ENCODE data around the gene SLC22A23.

SLC22A23 gene

GRCh38 chr6:3337521-3338350, 119.1 kb downstream of the SLC22A23 start:
- Histone ChIP-seq H3K27me3 (ENCODE audit: insufficient read depth, low read length) (no peaks in the 10 kb centered on the region), H3K27ac (ENCODE audit: low read length) (peak overlapping the region; percentile 13), H3K9ac (ENCODE audit: low read depth, low read length) (peak overlapping the region; percentile 64; the same call in 1 of the 2 replicates), H3K9me3 (ENCODE audit: insufficient read depth, low read depth, low read length) (no peaks in the 10 kb centered on the region), H3K4me3 (ENCODE audit: low read length) (no peak overlapping the region), H3K36me3 (ENCODE audit: insufficient read depth, low read depth, low read length) (no peaks in the 10 kb centered on the region), H3K4me1 (ENCODE audit: insufficient read depth, low read length) (peaks cover 66% of the 10 kb centered on the region)

GRCh38 chr6:3336859-3337515, 119.9 kb downstream of the SLC22A23 start:
- H3K4me3 ChIP-seq (ENCODE audit: low read length) = no peak overlapping the region
- no peaks in the 10 kb centered on the region for H3K36me3 ChIP-seq (ENCODE audit: insufficient read depth, low read depth, low read length)
- peaks cover 63% of the 10 kb centered on the region for H3K4me1 ChIP-seq (ENCODE audit: insufficient read depth, low read length)
- H3K27ac ChIP-seq (ENCODE audit: low read length) = peak overlapping the region; percentile 13
- no peaks in the 10 kb centered on the region for H3K27me3 ChIP-seq (ENCODE audit: insufficient read depth, low read length)
- H3K9me3 ChIP-seq (ENCODE audit: insufficient read depth, low read depth, low read length) = no peaks in the 10 kb centered on the region
- H3K9ac ChIP-seq (ENCODE audit: low read depth, low read length) = peak overlapping the region; percentile 26; the same call in 1 of the 2 replicates

DNA sequence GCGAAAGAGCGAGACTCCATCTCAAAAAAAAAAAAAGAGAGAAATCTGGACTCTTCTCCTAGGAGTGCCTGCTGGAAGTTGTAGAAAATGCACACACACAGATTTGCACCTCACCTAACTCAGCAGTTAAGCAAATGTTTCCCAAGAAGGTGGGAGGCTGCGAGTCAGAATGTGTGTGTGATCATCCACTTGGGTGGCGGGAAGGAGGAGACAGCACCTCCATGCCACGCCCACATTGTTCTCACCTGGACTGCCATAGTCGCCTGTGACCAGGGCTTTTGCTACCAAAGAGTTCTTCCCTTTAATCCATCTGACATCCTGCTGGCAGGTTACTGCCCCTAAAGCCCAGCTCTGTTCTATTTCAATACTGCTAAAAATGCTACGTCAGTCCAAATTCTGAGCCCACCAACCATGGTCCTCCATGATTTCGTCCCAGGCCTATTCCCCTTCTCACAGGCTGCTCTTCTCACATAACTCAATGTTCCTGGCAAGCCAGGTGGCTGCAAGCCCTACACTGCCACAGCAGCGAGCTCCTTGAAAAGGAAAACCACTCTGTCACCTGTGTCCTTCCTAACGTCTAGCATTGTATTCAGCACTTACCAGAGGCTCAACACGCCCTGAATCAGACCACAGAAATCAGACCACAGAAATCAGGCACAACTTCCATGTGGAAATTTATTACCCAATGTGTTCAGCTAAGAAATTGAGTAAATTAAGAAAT, 120.6 kb downstream of the SLC22A23 start:
- no peaks in the 10 kb centered on the region for H3K36me3 ChIP-seq (ENCODE audit: insufficient read depth, low read depth, low read length)
- H3K9ac ChIP-seq (ENCODE audit: low read depth, low read length) = no peak overlapping the region
- no peak overlapping the region for H3K4me3 ChIP-seq (ENCODE audit: low read length)
- no peak overlapping the region for H3K27ac ChIP-seq (ENCODE audit: low read length)
- no peaks in the 10 kb centered on the region for H3K9me3 ChIP-seq (ENCODE audit: insufficient read depth, low read depth, low read length)
- no peaks in the 10 kb centered on the region for H3K27me3 ChIP-seq (ENCODE audit: insufficient read depth, low read length)
- H3K4me1 ChIP-seq (ENCODE audit: insufficient read depth, low read length) = peaks cover 62% of the 10 kb centered on the region

GRCh38 chr6:3335169-3335568, 121.7 kb downstream of the SLC22A23 start:
- Histone ChIP-seq H3K4me1 (ENCODE audit: insufficient read depth, low read length) (peaks cover 51% of the 10 kb centered on the region), H3K27ac (ENCODE audit: low read length) (no peak overlapping the region), H3K4me3 (ENCODE audit: low read length) (no peak overlapping the region), H3K27me3 (ENCODE audit: insufficient read depth, low read length) (no peaks in the 10 kb centered on the region), H3K36me3 (ENCODE audit: insufficient read depth, low read depth, low read length) (no peaks in the 10 kb centered on the region), H3K9ac (ENCODE audit: low read depth, low read length) (no peak overlapping the region), H3K9me3 (ENCODE audit: insufficient read depth, low read depth, low read length) (no peaks in the 10 kb centered on the region)

GRCh38 chr6:3334555-3334954, 122.3 kb downstream of the SLC22A23 start:
- no peak overlapping the region for H3K4me3 ChIP-seq (ENCODE audit: low read length)
- H3K4me1 ChIP-seq (ENCODE audit: insufficient read depth, low read length) = peaks cover 45% of the 10 kb centered on the region
- H3K9me3 ChIP-seq (ENCODE audit: insufficient read depth, low read depth, low read length) = no peaks in the 10 kb centered on the region
- no peak overlapping the region for H3K27ac ChIP-seq (ENCODE audit: low read length)
- no peak overlapping the region for H3K9ac ChIP-seq (ENCODE audit: low read depth, low read length)
- H3K36me3 ChIP-seq (ENCODE audit: insufficient read depth, low read depth, low read length) = no peaks in the 10 kb centered on the region
- H3K27me3 ChIP-seq (ENCODE audit: insufficient read depth, low read length) = no peaks in the 10 kb centered on the region

DNA sequence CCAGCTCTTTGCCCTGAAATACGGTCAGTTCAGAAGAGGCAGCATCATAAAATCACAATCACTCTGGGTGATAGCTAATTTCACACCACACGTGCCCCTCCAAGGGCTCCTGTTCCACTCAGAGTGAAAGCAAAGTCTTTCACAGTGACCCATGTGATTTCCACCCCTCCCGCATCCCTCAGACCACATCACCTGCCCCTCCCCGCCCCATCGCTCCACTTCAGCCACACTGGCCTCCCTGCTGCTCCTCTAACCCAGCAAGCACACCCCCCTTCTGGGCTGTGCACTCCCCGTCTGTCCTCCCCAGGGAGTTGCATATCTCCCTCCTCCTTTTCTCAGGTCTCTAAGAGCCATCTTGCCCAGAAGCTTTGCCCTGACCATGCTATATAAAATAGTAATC, 123.6 kb downstream of the SLC22A23 start:
- H3K4me1 ChIP-seq (ENCODE audit: insufficient read depth, low read length) = peaks cover 32% of the 10 kb centered on the region
- no peaks in the 10 kb centered on the region for H3K9me3 ChIP-seq (ENCODE audit: insufficient read depth, low read depth, low read length)
- no peaks in the 10 kb centered on the region for H3K27me3 ChIP-seq (ENCODE audit: insufficient read depth, low read length)
- H3K9ac ChIP-seq (ENCODE audit: low read depth, low read length) = no peak overlapping the region
- no peak overlapping the region for H3K4me3 ChIP-seq (ENCODE audit: low read length)
- no peak overlapping the region for H3K27ac ChIP-seq (ENCODE audit: low read length)
- H3K36me3 ChIP-seq (ENCODE audit: insufficient read depth, low read depth, low read length) = no peaks in the 10 kb centered on the region

GRCh38 chr6:3331971-3332370, 124.9 kb downstream of the SLC22A23 start:
- H3K27ac ChIP-seq (ENCODE audit: low read length) = no peak overlapping the region
- H3K36me3 ChIP-seq (ENCODE audit: insufficient read depth, low read depth, low read length) = no peaks in the 10 kb centered on the region
- H3K4me1 ChIP-seq (ENCODE audit: insufficient read depth, low read length) = peaks cover 19% of the 10 kb centered on the region
- H3K27me3 ChIP-seq (ENCODE audit: insufficient read depth, low read length) = no peaks in the 10 kb centered on the region
- H3K9me3 ChIP-seq (ENCODE audit: insufficient read depth, low read depth, low read length) = no peaks in the 10 kb centered on the region
- no peak overlapping the region for H3K9ac ChIP-seq (ENCODE audit: low read depth, low read length)
- H3K4me3 ChIP-seq (ENCODE audit: low read length) = no peak overlapping the region

- Histone ChIP-seq H3K9me3 (ENCODE audit: insufficient read depth, low read depth, low read length) (no peaks in the 10 kb centered on the region), H3K9ac (ENCODE audit: low read depth, low read length) (no peak overlapping the region), H3K4me3 (ENCODE audit: low read length) (no peak overlapping the region), H3K27me3 (ENCODE audit: insufficient read depth, low read length) (no peaks in the 10 kb centered on the region), H3K27ac (ENCODE audit: low read length) (no peak overlapping the region), H3K36me3 (ENCODE audit: insufficient read depth, low read depth, low read length) (no peaks in the 10 kb centered on the region), H3K4me1 (ENCODE audit: insufficient read depth, low read length) (peaks cover 21% of the 10 kb centered on the region)
Observed at GRCh38 chr6:3331494-3331893, 125.4 kb downstream of the SLC22A23 start.

DNA sequence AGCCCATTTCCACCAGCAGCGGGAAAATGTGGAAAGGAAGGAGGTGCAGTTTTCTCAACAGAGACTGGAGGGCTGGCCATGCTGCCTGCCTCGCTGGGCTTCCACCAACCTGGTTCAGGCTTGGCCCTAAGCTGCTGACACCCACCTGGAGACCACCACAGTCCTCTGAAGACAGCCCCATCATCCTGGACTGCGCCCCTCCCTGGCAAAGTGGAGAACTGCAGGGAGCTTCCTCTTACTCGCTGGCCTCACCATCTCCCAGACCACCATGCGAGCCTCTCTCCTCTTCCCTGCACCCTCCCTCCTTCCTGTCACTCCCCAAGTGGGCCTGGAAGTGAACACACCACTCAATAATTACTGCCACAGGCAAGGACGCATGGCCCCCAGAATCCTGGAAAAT, 126.7 kb downstream of the SLC22A23 start:
- no peak overlapping the region for H3K27ac ChIP-seq (ENCODE audit: low read length)
- no peaks in the 10 kb centered on the region for H3K9me3 ChIP-seq (ENCODE audit: insufficient read depth, low read depth, low read length)
- H3K4me3 ChIP-seq (ENCODE audit: low read length) = no peak overlapping the region
- H3K9ac ChIP-seq (ENCODE audit: low read depth, low read length) = no peak overlapping the region
- H3K27me3 ChIP-seq (ENCODE audit: insufficient read depth, low read length) = no peaks in the 10 kb centered on the region
- H3K36me3 ChIP-seq (ENCODE audit: insufficient read depth, low read depth, low read length) = no peaks in the 10 kb centered on the region
- peaks cover 24% of the 10 kb centered on the region; the same call in 1 of the 2 replicates for H3K4me1 ChIP-seq (ENCODE audit: insufficient read depth, low read length)

DNA sequence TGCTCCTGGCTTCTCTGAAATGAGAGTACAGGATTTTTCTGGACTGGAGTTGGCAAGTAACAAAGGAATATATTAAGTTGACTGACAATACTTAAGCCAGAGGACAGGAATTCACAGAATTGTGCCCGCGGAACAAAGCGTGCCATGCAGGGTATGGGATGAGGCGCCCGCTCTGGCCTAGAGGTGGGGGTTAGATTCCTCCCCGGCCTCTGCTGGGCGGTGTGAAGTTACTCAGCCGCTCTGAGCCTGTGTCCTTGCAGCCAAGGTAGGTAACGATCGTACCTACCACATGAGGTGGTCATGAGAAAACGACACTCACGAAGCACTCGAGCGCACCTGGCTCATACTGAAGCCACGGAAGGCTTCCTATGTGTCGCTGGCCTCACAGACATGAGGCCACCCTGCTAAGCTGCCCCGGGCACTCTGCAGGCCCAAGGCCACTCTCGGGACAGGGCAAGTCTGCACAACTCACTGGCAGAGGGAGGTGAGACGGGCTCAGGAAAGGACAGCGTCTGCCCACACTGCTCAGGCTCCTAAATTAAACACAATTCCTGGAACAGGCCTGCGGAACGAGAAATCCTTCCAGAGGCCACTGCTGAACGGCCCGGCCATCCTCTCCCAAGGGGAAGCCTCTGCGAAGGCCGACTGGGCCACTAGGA, 127.3 kb downstream of the SLC22A23 start:
- no peaks in the 10 kb centered on the region for H3K27me3 ChIP-seq (ENCODE audit: insufficient read depth, low read length)
- no peak overlapping the region for H3K27ac ChIP-seq (ENCODE audit: low read length)
- H3K9ac ChIP-seq (ENCODE audit: low read depth, low read length) = no peak overlapping the region
- H3K36me3 ChIP-seq (ENCODE audit: insufficient read depth, low read depth, low read length) = no peaks in the 10 kb centered on the region
- peaks cover 24% of the 10 kb centered on the region; the same call in 1 of the 2 replicates for H3K4me1 ChIP-seq (ENCODE audit: insufficient read depth, low read length)
- no peaks in the 10 kb centered on the region for H3K9me3 ChIP-seq (ENCODE audit: insufficient read depth, low read depth, low read length)
- no peak overlapping the region for H3K4me3 ChIP-seq (ENCODE audit: low read length)

- no peak overlapping the region for H3K27ac ChIP-seq (ENCODE audit: low read length)
Observed at GRCh38 chr6:3328796-3329195, 128.1 kb downstream of the SLC22A23 start.

More at GRCh38 chr6:3328796-3329195, 128.1 kb downstream of the SLC22A23 start:
- H3K4me1 ChIP-seq (ENCODE audit: insufficient read depth, low read length) = peaks cover 22% of the 10 kb centered on the region; the same call in 1 of the 2 replicates
- H3K27me3 ChIP-seq (ENCODE audit: insufficient read depth, low read length) = no peaks in the 10 kb centered on the region
- H3K9ac ChIP-seq (ENCODE audit: low read depth, low read length) = no peak overlapping the region
- no peak overlapping the region for H3K4me3 ChIP-seq (ENCODE audit: low read length)
- no peaks in the 10 kb centered on the region for H3K9me3 ChIP-seq (ENCODE audit: insufficient read depth, low read depth, low read length)
- H3K36me3 ChIP-seq (ENCODE audit: insufficient read depth, low read depth, low read length) = no peaks in the 10 kb centered on the region

Data from iPS-20b (cell line).